Spleen (tissue), 11 donors: ENCODE results near the gene LRMDA. TPM values are rescaled to one million over a fixed set of nuclear protein-coding genes. Genes with fewer than 3 reads are reported as not detected.

Source experiments
- DNase-seq: peaks from one replicate; pipeline ENCODE4 v3.0.0-alpha.2; 2020
- H3K27ac ChIP-seq, 8 donors: fragments of 200-600 bp; sonication (generic) in 7 of 8; 1 replicate in 4 of 8; 2 replicates in 4 of 8; pipeline versions ENCODE4 v1.5.0 to v1.8.0; 2016 to 2021; ENCODE audit warnings: inconsistent platforms in 4 of 8, mild to moderate bottlenecking in 4 of 8, moderate library complexity in 1 of 8
- H3K27me3 ChIP-seq, 7 donors: fragments of 200-600 bp; sonication (generic) in 6 of 7; replicated peaks in 1 of 7; 1 replicate in 4 of 7; 2 replicates in 3 of 7; pipeline versions ENCODE4 v1.5.0 to v1.8.0; 2016 to 2021; ENCODE audit warnings: inconsistent platforms in 3 of 7, mild to moderate bottlenecking in 1 of 7
- H3K36me3 ChIP-seq, 6 donors: fragments of 200-600 bp; sonication (generic) in 5 of 6; 1 replicate in 4 of 6; 2 replicates in 2 of 6; pipeline versions ENCODE4 v1.5.0 to v1.8.0; 2016 to 2021; ENCODE audit warnings: inconsistent platforms in 2 of 6
- H3K4me1 ChIP-seq, 6 donors: fragments of 200-600 bp; sonication (generic) in 5 of 6; 1 replicate in 3 of 6; 2 replicates in 3 of 6; pipeline versions ENCODE4 v1.5.0 to v1.8.0; 2016 to 2021; ENCODE audit warnings: inconsistent platforms in 3 of 6
- H3K4me3 ChIP-seq, 8 donors: fragments of 200-600 bp; sonication (generic) in 7 of 8; 1 replicate in 4 of 8; 2 replicates in 4 of 8; pipeline versions ENCODE4 v1.5.0 to v1.8.0; 2016 to 2021; ENCODE audit warnings: inconsistent platforms in 4 of 8, mild to moderate bottlenecking in 4 of 8, moderate library complexity in 2 of 8
- H3K9me3 ChIP-seq, 8 donors: fragments of 200-600 bp; sonication (generic) in 7 of 8; 1 replicate in 4 of 8; 2 replicates in 4 of 8; pipeline versions ENCODE4 v1.5.0 to v1.8.0; 2016 to 2021; ENCODE audit warnings: inconsistent platforms in 4 of 8
- POLR2A ChIP-seq, 3 donors: fragments of 450-650 bp; IDR thresholded peaks; one replicate each; pipeline ENCODE4 v1.5.1; 2017; ENCODE audit warnings: antibody characterized with exemption in 3 of 3, mild to moderate bottlenecking in 1 of 3
- POLR2AphosphoS5 ChIP-seq, 3 donors: sonication (generic); formaldehyde crosslinking; IDR thresholded peaks; one replicate each; pipeline ENCODE4 v1.5.1; 2017; ENCODE audit warnings: antibody characterized with exemption in 3 of 3
- WGBS, 5 donors: extraction: QIAGEN DNeasy Blood & Tissue Kit in 3 of 5; methylation state at CpG; one replicate each; pipeline versions ENCODE4 v1.1.5 to v1.1.7; 2013 to 2018; 5-methylcytosine and 5-hydroxymethylcytosine counted together
- intact Hi-C: fragments of 100-400 bp; cut with DNase I; formaldehyde crosslinking; loops from one replicate; pipeline ENCODE4 v1.15.0; 2023; ENCODE audit warnings: low total_unique reads
- polyA plus RNA-seq, 3 donors: library from polyadenylated mRNA; stranded (reverse); fragments of 200-250 nt; gene quantifications; one replicate each; pipeline ENCODE4 v1.2.1, GENCODE V29; 2013
- total RNA-seq, 7 donors: library from RNA; depleted of rRNA in 3 of 7; stranded (reverse); fragments of >200 nt in 3 of 7; fragmentation: NEBNext Ultra II Directional in 4 of 7; extraction: Animal tissue kit (Norgen Biotek cat#: 25700) in 4 of 7; gene quantifications; one replicate each; pipeline versions ENCODE4 v1.1.0 to v1.2.1, GENCODE V29; 2016 to 2021
- TF ChIP-seq, protein P1 (sequence below), 11 experiments: fragments of 200-600 bp in 7 of 11; fragments of 450-650 bp in 4 of 11; sonication (generic) in 4 of 11; IDR thresholded peaks in 8 of 11; conservative IDR thresholded peaks in 3 of 11; 1 replicate in 7 of 11; 2 replicates in 4 of 11; pipeline versions ENCODE4 v1.4.0 to v1.8.0; 2016 to 2021; ENCODE audit warnings: antibody characterized with exemption in 11 of 11, inconsistent platforms in 4 of 11, mild to moderate bottlenecking in 1 of 11
- donor health status: healthy with polysubstance abuse.
- donor health status: DM: no; HTN: no; CAD: no; lungs with moderate emphysema.
- donor health status: DM: no; HTN: no; CAD: no.
- donor health status: Bipolar disorder and iron deficiency.
- donor health status: healthy.
- donor health status: DM: no; HTN: no; CAD: no.
- donor health status: DM: yes; HTN: yes; CAD: no.

The LRMDA gene
- total and polyA plus RNA-seq, 10 donors: 7.3 to 46.6 (median 28.2) TPM

DNA sequence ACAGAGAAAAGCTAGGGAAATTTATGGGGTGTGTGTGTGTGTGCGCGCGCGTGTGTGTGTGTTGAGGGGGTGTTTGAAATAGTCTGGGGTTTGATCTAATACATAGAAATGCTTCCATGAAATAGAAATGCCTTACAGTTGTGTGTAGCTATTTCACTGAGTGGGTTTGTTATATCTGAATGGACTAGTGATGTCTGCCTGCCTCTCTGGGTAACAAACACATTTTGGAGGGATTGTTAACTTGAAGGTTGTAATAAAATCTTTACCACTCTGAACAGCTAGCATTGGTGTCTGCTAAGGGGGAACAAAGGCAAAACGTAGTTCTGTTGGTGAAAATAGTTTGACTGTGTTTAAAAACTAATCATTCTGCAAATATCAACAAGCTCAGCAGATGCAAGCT is 509.3 kb downstream of the LRMDA start:
- no peak for DNase-seq
- intact Hi-C loops: no loop called here
- 90 to 94% (median 92%) methylated on average over 5 of the region's 5 CpGs for WGBS, 5 donors
- no peak overlapping the region for H3K27ac ChIP-seq
- no peaks in the 10 kb centered on the region for H3K27me3 ChIP-seq
- H3K9me3 ChIP-seq: peaks cover 0 to 18% (median 7%) of the 10 kb centered on the region in 8 donors
- TF ChIP-seq POLR2AphosphoS5 (IDR thresholded peaks at IDR 0.05) (no peak), POLR2A (IDR thresholded peaks at IDR 0.05) (no peak)
- TF ChIP-seq, protein P1, sequence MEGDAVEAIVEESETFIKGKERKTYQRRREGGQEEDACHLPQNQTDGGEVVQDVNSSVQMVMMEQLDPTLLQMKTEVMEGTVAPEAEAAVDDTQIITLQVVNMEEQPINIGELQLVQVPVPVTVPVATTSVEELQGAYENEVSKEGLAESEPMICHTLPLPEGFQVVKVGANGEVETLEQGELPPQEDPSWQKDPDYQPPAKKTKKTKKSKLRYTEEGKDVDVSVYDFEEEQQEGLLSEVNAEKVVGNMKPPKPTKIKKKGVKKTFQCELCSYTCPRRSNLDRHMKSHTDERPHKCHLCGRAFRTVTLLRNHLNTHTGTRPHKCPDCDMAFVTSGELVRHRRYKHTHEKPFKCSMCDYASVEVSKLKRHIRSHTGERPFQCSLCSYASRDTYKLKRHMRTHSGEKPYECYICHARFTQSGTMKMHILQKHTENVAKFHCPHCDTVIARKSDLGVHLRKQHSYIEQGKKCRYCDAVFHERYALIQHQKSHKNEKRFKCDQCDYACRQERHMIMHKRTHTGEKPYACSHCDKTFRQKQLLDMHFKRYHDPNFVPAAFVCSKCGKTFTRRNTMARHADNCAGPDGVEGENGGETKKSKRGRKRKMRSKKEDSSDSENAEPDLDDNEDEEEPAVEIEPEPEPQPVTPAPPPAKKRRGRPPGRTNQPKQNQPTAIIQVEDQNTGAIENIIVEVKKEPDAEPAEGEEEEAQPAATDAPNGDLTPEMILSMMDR (IDR thresholded peaks at IDR 0.05 in 8 of 11, conservative IDR thresholded peaks at IDR 0.05 in 3 of 11): no peak
- no peaks in the 10 kb centered on the region for H3K36me3 ChIP-seq
- H3K4me1 ChIP-seq: peaks cover 0 to 3% (median 0%) of the 10 kb centered on the region in 6 donors
- H3K4me3 ChIP-seq: no peak overlapping the region

DNA sequence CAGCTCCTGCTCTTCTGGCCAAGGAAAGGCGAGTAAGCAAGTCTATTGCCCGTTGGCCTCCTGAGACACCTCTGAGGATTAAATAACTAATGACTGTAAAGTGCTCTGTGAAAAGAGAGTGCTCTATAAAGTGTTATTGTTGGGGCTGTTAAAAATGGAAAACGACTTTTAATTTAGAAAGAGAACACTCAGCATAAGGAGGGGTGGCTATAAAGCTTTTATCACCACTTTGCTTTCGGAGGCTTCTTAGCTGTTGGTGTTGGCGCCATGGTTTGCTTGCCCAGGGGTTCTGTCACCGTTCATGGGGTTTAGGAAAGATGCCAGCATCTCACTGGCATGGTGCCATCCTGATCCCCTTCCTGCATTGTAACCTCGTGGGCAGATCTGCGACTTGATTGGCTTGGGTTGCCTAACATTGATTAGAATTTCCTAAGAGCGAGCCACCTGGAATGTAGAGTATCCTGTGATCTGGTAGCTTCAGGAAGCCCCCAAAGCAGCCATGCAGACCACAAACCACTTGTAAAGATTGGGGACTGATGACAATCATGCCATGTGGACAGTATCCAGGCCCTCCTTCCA is 509.9 kb downstream of the LRMDA start:
- WGBS, 5 donors: 56 to 79% (median 60%) methylated on average over 9 of the region's 9 CpGs

GRCh38 chr10:75944061-75944460 is 512.6 kb downstream of the LRMDA start:
- H3K4me3 ChIP-seq: no peak overlapping the region
- no peaks in the 10 kb centered on the region for H3K4me1 ChIP-seq
- no peak for TF ChIP-seq POLR2AphosphoS5 (IDR thresholded peaks at IDR 0.05)
- TF ChIP-seq, protein P1 (IDR thresholded peaks at IDR 0.05 in 8 of 11, conservative IDR thresholded peaks at IDR 0.05 in 3 of 11): no peak
- TF ChIP-seq POLR2A (IDR thresholded peaks at IDR 0.05): no peak
- peaks cover 0 to 18% (median 7%) of the 10 kb centered on the region in 8 donors for H3K9me3 ChIP-seq
- intact Hi-C loops: no loop called here
- H3K27ac ChIP-seq: no peak overlapping the region
- DNase-seq: no peak
- no peaks in the 10 kb centered on the region for H3K36me3 ChIP-seq
- H3K27me3 ChIP-seq: no peaks in the 10 kb centered on the region
- WGBS, 5 donors: 79 to 90% (median 85%) methylated on average over 2 of the region's 2 CpGs

More for the DNA sequence above, 509.9 kb downstream of the LRMDA start:
- DNase-seq: no peak
- Histone ChIP-seq H3K36me3 (no peaks in the 10 kb centered on the region), H3K4me3 (no peak overlapping the region), H3K4me1 (no peaks in the 10 kb centered on the region), H3K27me3 (no peaks in the 10 kb centered on the region), H3K27ac (no peak overlapping the region), H3K9me3 (peaks cover 0 to 18% (median 7%) of the 10 kb centered on the region in 8 donors)
- TF ChIP-seq POLR2AphosphoS5 (IDR thresholded peaks at IDR 0.05) (no peak), POLR2A (IDR thresholded peaks at IDR 0.05) (no peak)
- TF ChIP-seq, protein P1 (IDR thresholded peaks at IDR 0.05 in 8 of 11, conservative IDR thresholded peaks at IDR 0.05 in 3 of 11): no peak
- intact Hi-C loops: no loop called here

DNA sequence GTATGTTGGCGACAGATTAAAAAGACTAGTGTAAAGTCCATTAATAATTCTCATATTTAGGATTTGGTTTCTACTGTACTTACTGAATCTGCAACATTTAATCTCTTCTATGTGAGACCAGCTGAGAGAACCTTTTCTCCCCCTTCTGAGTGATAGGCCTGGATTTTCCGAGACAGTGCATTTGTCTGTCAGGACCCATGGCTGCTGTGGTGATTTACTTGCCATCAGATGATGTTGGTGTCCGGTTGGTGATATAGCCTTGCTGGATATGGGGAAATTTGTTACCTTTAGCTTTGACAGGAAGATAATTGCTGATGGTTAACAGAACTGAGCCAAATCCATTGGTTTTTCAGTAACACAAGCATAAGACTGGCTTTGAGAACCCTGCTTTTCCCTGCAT is 517.2 kb downstream of the LRMDA start:
- Histone ChIP-seq H3K27me3 (no peaks in the 10 kb centered on the region), H3K4me1 (no peaks in the 10 kb centered on the region), H3K36me3 (no peaks in the 10 kb centered on the region), H3K4me3 (no peak overlapping the region), H3K9me3 (peaks cover 0 to 18% (median 7%) of the 10 kb centered on the region in 8 donors), H3K27ac (no peak overlapping the region)
- no peak for TF ChIP-seq POLR2AphosphoS5 (IDR thresholded peaks at IDR 0.05)
- TF ChIP-seq, protein P1 (IDR thresholded peaks at IDR 0.05 in 8 of 11, conservative IDR thresholded peaks at IDR 0.05 in 3 of 11): no peak
- TF ChIP-seq POLR2A (IDR thresholded peaks at IDR 0.05): no peak
- DNase-seq: no peak
- 91 to 96% (median 94%) methylated on average over 3 of the region's 3 CpGs for WGBS, 5 donors
- intact Hi-C loops: no loop called here
